MCF 10A (cell line): ENCODE data around the gene FAM193B. TPM values are rescaled to one million over a fixed set of nuclear protein-coding genes. Genes with fewer than 3 reads are reported as not detected.
"Not testable (repeated sequence)": the region's sequence is repeated elsewhere in the genome, so short reads cannot be mapped to it uniquely, and the experiment has no call there.

ENCODE experiments used
- BruUV-seq: library from RNA; stranded (reverse); fragments of 400-500 nt; replicated peaks from 2 replicates; lab custom pipeline; 2021; lab: Mats Ljungman, UMichigan
- CTCF ChIA-PET: fragments of 300-600 bp; sonication (Branson Sonifier 250); formaldehyde crosslinking; extraction: SDS; loops from one replicate; lab custom pipeline; 2021; ENCODE audit warnings: antibody characterized with exemption, inconsistent platforms; lab: Yijun Ruan, JAX
- POLR2A ChIA-PET: fragments of 300-600, 350-650 bp; sonication (Branson Sonifier 250); formaldehyde crosslinking; extraction: SDS; loops from one replicate; lab custom pipeline; 2020; ENCODE audit warnings: antibody characterized with exemption, inconsistent platforms; lab: Yijun Ruan, JAX
- DNase-seq: peaks from one replicate; pipeline ENCODE4 v3.0.0-alpha.2; 2018; ENCODE audit not compliant: unreplicated experiment
- H3K27ac Mint-ChIP-seq: one replicate; pipeline ENCODE4 v1.8.0; 2022; ENCODE audit warnings: mild to moderate bottlenecking, low read depth, mixed read lengths; ENCODE audit not compliant: unreplicated experiment
- H3K27me3 Mint-ChIP-seq: one replicate; pipeline ENCODE4 v1.8.0; 2022; ENCODE audit warnings: mixed read lengths; ENCODE audit not compliant: insufficient read depth, unreplicated experiment
- H3K36me3 Mint-ChIP-seq: one replicate; pipeline ENCODE4 v1.8.0; 2022; ENCODE audit warnings: mild to moderate bottlenecking, moderate library complexity, mixed read lengths; ENCODE audit not compliant: insufficient read depth, unreplicated experiment
- H3K4me1 Mint-ChIP-seq: one replicate; pipeline ENCODE4 v1.8.0; 2022; ENCODE audit warnings: mixed read lengths; ENCODE audit not compliant: insufficient read depth, unreplicated experiment
- H3K4me3 Mint-ChIP-seq: one replicate; pipeline ENCODE4 v1.8.0; 2022; ENCODE audit warnings: mild to moderate bottlenecking, moderate library complexity, mixed read lengths; ENCODE audit not compliant: unreplicated experiment
- H3K9me3 Mint-ChIP-seq: one replicate; pipeline ENCODE4 v1.8.0; 2022; ENCODE audit warnings: mixed read lengths; ENCODE audit not compliant: unreplicated experiment
- intact Hi-C: fragments of 100-400 bp; cut with micrococcal nuclease; formaldehyde crosslinking; loops from 2 replicates; pipeline ENCODE4 v1.14.1; 2022
- total RNA-seq: library from RNA; stranded (reverse); gene quantifications from 2 replicates; pipeline ENCODE4 v1.2.3, GENCODE V29; 2022
- TF ChIP-seq, protein P1 (sequence below): fragments of 200-600 bp; IDR thresholded peaks from one replicate; pipeline ENCODE4 v1.8.0; 2022; ENCODE audit warnings: antibody characterized with exemption, mild to moderate bottlenecking; ENCODE audit not compliant: unreplicated experiment

The FAM193B gene
- total RNA-seq, 1 experiment from 2014 or later, result 80.4 TPM

DNA sequence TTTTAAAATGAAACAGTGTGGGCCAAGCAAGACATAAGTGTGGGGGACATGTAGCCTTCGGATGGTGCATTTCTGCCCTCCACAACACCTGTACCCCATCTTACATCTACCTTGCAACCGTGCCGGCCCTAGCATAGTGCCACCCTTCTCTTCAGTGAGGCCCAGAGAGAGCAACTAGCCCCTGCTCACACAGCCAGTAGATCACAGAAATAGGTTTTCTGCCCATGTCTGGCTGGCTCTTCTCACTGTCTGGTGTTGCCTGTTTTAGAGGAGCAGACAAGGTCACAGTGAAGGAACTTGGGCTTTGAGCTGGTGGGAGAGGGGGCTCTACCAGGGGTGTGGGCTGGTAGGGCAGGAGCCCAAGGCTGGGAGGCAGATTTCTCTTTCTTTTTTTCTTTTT is 68.1 kb downstream of the FAM193B start:
- intact Hi-C loops, result no loop called here
- no peak overlapping the region for H3K4me3 Mint-ChIP-seq
- TF ChIP-seq, protein P1, sequence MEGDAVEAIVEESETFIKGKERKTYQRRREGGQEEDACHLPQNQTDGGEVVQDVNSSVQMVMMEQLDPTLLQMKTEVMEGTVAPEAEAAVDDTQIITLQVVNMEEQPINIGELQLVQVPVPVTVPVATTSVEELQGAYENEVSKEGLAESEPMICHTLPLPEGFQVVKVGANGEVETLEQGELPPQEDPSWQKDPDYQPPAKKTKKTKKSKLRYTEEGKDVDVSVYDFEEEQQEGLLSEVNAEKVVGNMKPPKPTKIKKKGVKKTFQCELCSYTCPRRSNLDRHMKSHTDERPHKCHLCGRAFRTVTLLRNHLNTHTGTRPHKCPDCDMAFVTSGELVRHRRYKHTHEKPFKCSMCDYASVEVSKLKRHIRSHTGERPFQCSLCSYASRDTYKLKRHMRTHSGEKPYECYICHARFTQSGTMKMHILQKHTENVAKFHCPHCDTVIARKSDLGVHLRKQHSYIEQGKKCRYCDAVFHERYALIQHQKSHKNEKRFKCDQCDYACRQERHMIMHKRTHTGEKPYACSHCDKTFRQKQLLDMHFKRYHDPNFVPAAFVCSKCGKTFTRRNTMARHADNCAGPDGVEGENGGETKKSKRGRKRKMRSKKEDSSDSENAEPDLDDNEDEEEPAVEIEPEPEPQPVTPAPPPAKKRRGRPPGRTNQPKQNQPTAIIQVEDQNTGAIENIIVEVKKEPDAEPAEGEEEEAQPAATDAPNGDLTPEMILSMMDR, result no peak
- POLR2A ChIA-PET, result interaction anchor here (0.9 to 2.2 kb wide), 2 partner anchors 9 to 11 kb away, joined by 4 to 5 read pairs; partner anchors contain the start of gene PDLIM7
- H3K4me1 Mint-ChIP-seq, result peaks cover 19% of the 10 kb centered on the region
- no peak for DNase-seq
- H3K27ac Mint-ChIP-seq, result no peak overlapping the region
- no peaks in the 10 kb centered on the region for H3K27me3 Mint-ChIP-seq
- BruUV-seq, result no TSS peak
- H3K9me3 Mint-ChIP-seq, result no peaks in the 10 kb centered on the region
- CTCF ChIA-PET, result interaction anchor here (1.3 to 2.0 kb wide), 3 partner anchors 9 to 95 kb away, joined by 4 to 9 read pairs (median 5); no protein-coding TSS in a partner anchor
- peaks cover 38% of the 10 kb centered on the region for H3K36me3 Mint-ChIP-seq

DNA sequence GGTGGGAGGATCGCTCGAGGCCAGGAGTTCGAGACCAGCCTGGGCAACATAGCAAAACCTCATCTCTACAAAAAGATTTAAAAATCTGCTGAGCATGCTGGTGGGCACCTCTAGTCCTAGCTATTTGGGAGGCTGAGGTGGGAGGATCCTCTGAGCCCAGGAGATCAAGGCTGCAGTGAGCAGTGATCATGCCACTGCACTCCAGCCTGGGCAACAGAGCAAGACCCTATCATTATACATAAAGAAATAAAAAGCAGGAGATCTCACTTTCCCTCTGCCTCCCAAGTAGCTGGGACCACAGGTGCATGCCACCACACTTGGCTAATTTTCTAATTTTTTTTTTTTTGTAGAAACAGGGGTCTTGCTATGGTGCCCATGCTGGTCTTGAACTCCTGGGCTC is 68.6 kb downstream of the FAM193B start:
- H3K9me3 Mint-ChIP-seq, result not testable (repeated sequence)
- CTCF ChIA-PET, result interaction anchor here (1.3 to 2.0 kb wide), 3 partner anchors 10 to 95 kb away, joined by 4 to 9 read pairs (median 5); no protein-coding TSS in a partner anchor

DNA sequence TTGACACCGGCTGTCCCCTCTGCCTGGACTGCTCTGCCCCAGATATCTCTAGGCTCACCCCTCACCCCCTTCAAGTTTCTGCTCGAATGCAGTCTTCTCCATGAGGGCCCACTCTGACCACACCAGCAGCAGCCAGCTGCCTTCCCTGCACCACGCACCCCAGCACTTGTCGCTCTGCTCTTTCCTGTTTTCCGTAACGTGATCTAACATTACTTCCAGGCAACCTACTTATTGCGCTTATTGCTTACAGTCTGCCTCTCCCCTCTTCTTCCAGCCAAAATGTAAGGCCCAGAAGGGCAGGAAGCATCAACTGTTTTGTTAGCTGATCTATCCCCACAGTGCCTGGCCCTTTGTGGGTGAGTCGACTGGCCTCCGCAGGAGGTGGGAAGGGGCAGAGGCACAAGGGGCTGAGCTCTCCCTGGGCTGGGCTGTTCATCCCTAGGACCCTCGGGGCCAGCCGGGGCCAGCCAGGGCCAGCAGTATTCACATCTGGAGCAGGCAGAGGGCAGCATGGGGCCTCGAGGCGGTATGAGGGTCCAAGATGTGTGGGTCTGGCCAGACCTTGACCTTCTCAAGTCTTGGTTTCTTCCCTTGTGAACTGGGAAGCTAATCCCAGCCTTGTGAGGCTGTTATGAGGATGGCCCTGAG is 69.3 kb downstream of the FAM193B start:
- POLR2A ChIA-PET, result interaction anchor here (0.6 to 2.2 kb wide), 2 partner anchors 12 to 24 kb away, joined by 3 to 5 read pairs; partner anchors contain the start of gene PDLIM7
- no peak for DNase-seq
- CTCF ChIA-PET, result interaction anchor here (0.6 to 2.0 kb wide), 5 partner anchors 9 to 94 kb away, joined by 3 to 9 read pairs (median 4); no protein-coding TSS in a partner anchor
- Mint-ChIP-seq H3K27me3 (no peaks in the 10 kb centered on the region), H3K9me3 (no peaks in the 10 kb centered on the region), H3K4me1 (peaks cover 18% of the 10 kb centered on the region), H3K4me3 (no peak overlapping the region), H3K36me3 (peaks cover 28% of the 10 kb centered on the region), H3K27ac (peak overlapping the region; percentile 3)
- TF ChIP-seq, protein P1, result no peak
- no TSS peak for BruUV-seq
- intact Hi-C loops, result no loop called here

More for the DNA sequence above, 68.6 kb downstream of the FAM193B start:
- H3K27me3 Mint-ChIP-seq, BruUV-seq, H3K4me3 Mint-ChIP-seq, intact Hi-C loops, DNase-seq, H3K27ac Mint-ChIP-seq: not testable (repeated sequence)
- POLR2A ChIA-PET, result interaction anchor here (0.6 to 2.2 kb wide), 3 partner anchors 8 to 25 kb away, joined by 3 to 5 read pairs (median 4); partner anchors contain the start of gene PDLIM7
- Mint-ChIP-seq H3K36me3 (peaks cover 33% of the 10 kb centered on the region), H3K4me1 (peaks cover 16% of the 10 kb centered on the region)

DNA sequence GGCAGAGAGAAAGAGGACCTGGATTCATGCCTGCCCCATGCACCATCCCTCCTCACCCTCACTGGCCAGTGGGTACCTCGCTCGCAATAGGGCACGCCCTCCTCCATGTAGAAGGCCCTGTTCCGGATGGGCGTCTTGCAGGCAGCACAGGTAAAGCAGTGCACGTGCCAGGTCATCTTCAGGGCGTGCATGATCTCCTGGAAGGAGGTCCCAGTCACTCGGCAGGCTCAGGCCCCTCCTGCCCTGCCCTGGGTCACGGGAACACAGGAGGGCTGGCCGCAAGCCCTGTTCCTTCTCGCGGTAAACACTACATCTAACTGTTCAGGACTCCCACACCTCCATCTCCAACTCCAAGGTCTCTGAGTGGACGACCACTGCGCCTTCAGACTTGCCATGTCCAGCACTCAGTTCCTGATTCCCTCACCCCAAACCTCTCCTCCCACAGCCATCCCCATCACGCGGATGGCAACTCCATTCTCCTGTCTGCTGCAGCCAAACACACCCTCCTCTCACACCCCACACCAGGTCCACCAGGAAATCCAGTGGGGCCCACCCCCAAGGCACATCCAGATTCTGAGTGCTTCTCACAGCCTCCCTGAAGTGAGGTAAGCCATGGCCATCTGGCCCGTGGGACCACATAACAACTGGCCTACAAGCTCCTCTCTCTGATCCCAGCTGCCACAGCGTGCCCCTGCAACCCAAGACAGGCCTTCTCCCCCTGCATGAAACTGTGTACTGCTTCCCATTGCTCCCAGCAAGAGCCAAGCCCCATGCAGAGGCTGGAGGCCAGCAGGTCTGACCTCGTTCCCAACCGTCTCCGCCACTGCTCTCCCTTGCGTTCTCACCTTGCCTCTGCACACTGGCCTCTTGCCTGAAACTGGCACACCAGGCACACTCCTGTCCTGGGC is 70.1 kb downstream of the FAM193B start:
- Mint-ChIP-seq H3K36me3 (peaks cover 24% of the 10 kb centered on the region), H3K4me3 (no peak overlapping the region), H3K4me1 (peaks cover 26% of the 10 kb centered on the region), H3K9me3 (no peaks in the 10 kb centered on the region), H3K27me3 (no peaks in the 10 kb centered on the region), H3K27ac (peak overlapping the region; percentile 3)
- no TSS peak for BruUV-seq
- CTCF ChIA-PET, result interaction anchor here (1.0 to 2.0 kb wide), 2 partner anchors 9 to 11 kb away, joined by 3 to 9 read pairs; no protein-coding TSS in a partner anchor
- intact Hi-C loops, result no loop called here
- POLR2A ChIA-PET, result interaction anchor here (2.2 kb wide), 1 partner anchor 13 kb away, joined by 5 read pairs; the partner anchor contains the start of gene PDLIM7
- DNase-seq, result no peak
- TF ChIP-seq, protein P1, result no peak
